Lower lobe of right lung (tissue), 2 donors: Measurements from ENCODE around the gene TAF1L. TPM values are rescaled to one million over a fixed set of nuclear protein-coding genes. Genes with fewer than 3 reads are reported as not detected.
A peak's percentile ranks its signal among the peaks of the same experiment; 100 is the strongest.
"Not testable (repeated sequence)": the region's sequence is repeated elsewhere in the genome, so short reads cannot be mapped to it uniquely, and the experiment has no call there.

ENCODE experiments used
- ATAC-seq, 2 donors: fragments of 200-7000 bp; cut with Tn5 transposase; one replicate each; pipeline ENCODE4 v1.9.1; 2020 to 2022; ENCODE audit warnings: mild to moderate bottlenecking in 2 of 2, moderate library complexity in 2 of 2
- DNase-seq: peaks from one replicate; pipeline ENCODE4 v3.0.0-alpha.2; 2020
- H3K27ac ChIP-seq: fragments of 200-600 bp; one replicate; pipeline ENCODE4 v1.8.0; 2022
- H3K27me3 ChIP-seq: fragments of 200-600 bp; one replicate; pipeline ENCODE4 v1.8.0; 2022; ENCODE audit warnings: low read depth
- H3K36me3 ChIP-seq: fragments of 200-600 bp; one replicate; pipeline ENCODE4 v1.8.0; 2022; ENCODE audit warnings: mild to moderate bottlenecking
- H3K4me1 ChIP-seq: fragments of 200-600 bp; one replicate; pipeline ENCODE4 v1.8.0; 2022
- H3K4me3 ChIP-seq: fragments of 200-600 bp; one replicate; pipeline ENCODE4 v1.8.0; 2022; ENCODE audit warnings: mild to moderate bottlenecking
- H3K9me3 ChIP-seq: fragments of 200-600 bp; one replicate; pipeline ENCODE4 v1.8.0; 2022
- CTCF ChIP-seq: fragments of 200-600 bp; IDR thresholded peaks from one replicate; pipeline ENCODE4 v1.8.0; 2022; ENCODE audit warnings: antibody characterized with exemption, mild to moderate bottlenecking
- intact Hi-C: fragments of 100-400 bp; cut with DNase I; formaldehyde crosslinking; loops from one replicate; pipeline ENCODE4 v1.11.0; 2022
- total RNA-seq: library from RNA; stranded (reverse); fragmentation: NEBNext Ultra II Directional; extraction: Animal tissue kit (Norgen Biotek cat#: 25700); gene quantifications from one replicate; pipeline ENCODE4 v1.2.1, GENCODE V29; 2021
- donor health status: DM: no; HTN: yes; CAD: no; lungs with severe emphysema.

Gene TAF1L
- total RNA-seq, 1 donor from 2014 or later: not detected

- ATAC-seq: no peak
- Histone ChIP-seq H3K27ac (no peak overlapping the region), H3K27me3 (no peaks in the 10 kb centered on the region), H3K4me1 (no peaks in the 10 kb centered on the region), H3K36me3 (no peaks in the 10 kb centered on the region), H3K9me3 (no peaks in the 10 kb centered on the region), H3K4me3 (no peak overlapping the region)
- no peak for TF ChIP-seq CTCF
- DNase-seq: no peak
- intact Hi-C loops: no loop called here
Observed at GRCh38 chr9:32665101-32665500, 29.6 kb upstream of the TAF1L start.

GRCh38 chr9:32663741-32664140 lies 28.3 kb upstream of the TAF1L start:
- no peaks in the 10 kb centered on the region for H3K36me3 ChIP-seq
- DNase-seq (no peak), ATAC-seq (no peak)
- TF ChIP-seq CTCF: no peak
- intact Hi-C loops: no loop called here
- H3K27ac ChIP-seq: no peak overlapping the region
- H3K4me1 ChIP-seq: no peaks in the 10 kb centered on the region
- no peaks in the 10 kb centered on the region for H3K27me3 ChIP-seq
- no peak overlapping the region for H3K4me3 ChIP-seq
- H3K9me3 ChIP-seq: no peaks in the 10 kb centered on the region

GRCh38 chr9:32647671-32648070 lies 12.2 kb upstream of the TAF1L start:
- ATAC-seq: no peak
- intact Hi-C loops: no loop called here
- no peaks in the 10 kb centered on the region for H3K27me3 ChIP-seq
- no peak overlapping the region for H3K4me3 ChIP-seq
- no peak overlapping the region for H3K27ac ChIP-seq
- H3K36me3 ChIP-seq: no peaks in the 10 kb centered on the region
- no peaks in the 10 kb centered on the region for H3K9me3 ChIP-seq
- H3K4me1 ChIP-seq: no peaks in the 10 kb centered on the region
- no peak for DNase-seq
- no peak for TF ChIP-seq CTCF

- intact Hi-C loops: no loop called here
- Histone ChIP-seq H3K27ac (no peak overlapping the region), H3K9me3 (no peaks in the 10 kb centered on the region), H3K36me3 (no peaks in the 10 kb centered on the region), H3K4me1 (no peaks in the 10 kb centered on the region), H3K4me3 (no peak overlapping the region), H3K27me3 (no peaks in the 10 kb centered on the region)
- no peak for TF ChIP-seq CTCF
- ATAC-seq (peak in 1 of 2 donors; percentile 21), DNase-seq (no peak)
Observed at GRCh38 chr9:32644698-32645097, 9.2 kb upstream of the TAF1L start.

- ATAC-seq: not testable (repeated sequence)
Observed at GRCh38 chr9:32633151-32633550, 2.3 kb downstream of the TAF1L start.

GRCh38 chr9:32631991-32632390 lies 3.5 kb downstream of the TAF1L start:
- intact Hi-C loops: no loop called here
- H3K36me3 ChIP-seq: no peaks in the 10 kb centered on the region
- H3K4me3 ChIP-seq: no peak overlapping the region
- no peaks in the 10 kb centered on the region for H3K27me3 ChIP-seq
- no peak for TF ChIP-seq CTCF
- no peaks in the 10 kb centered on the region for H3K9me3 ChIP-seq
- H3K4me1 ChIP-seq: no peaks in the 10 kb centered on the region
- no peak for ATAC-seq
- DNase-seq: no peak
- no peak overlapping the region for H3K27ac ChIP-seq

More at GRCh38 chr9:32633151-32633550, 2.3 kb downstream of the TAF1L start:
- H3K4me3 ChIP-seq, H3K27me3 ChIP-seq, DNase-seq, H3K9me3 ChIP-seq, H3K4me1 ChIP-seq, intact Hi-C loops, H3K27ac ChIP-seq, H3K36me3 ChIP-seq: not testable (repeated sequence)
